ENCODE data around the gene MADD. TPM values are rescaled to one million over a fixed set of nuclear protein-coding genes. Genes with fewer than 3 reads are reported as not detected.

Gene MADD
- total and polyA plus RNA-seq, 2 donors (not counting 1 experiment from before 2014, with no cell fraction given) = 7.0 to 15.4 TPM

DNA sequence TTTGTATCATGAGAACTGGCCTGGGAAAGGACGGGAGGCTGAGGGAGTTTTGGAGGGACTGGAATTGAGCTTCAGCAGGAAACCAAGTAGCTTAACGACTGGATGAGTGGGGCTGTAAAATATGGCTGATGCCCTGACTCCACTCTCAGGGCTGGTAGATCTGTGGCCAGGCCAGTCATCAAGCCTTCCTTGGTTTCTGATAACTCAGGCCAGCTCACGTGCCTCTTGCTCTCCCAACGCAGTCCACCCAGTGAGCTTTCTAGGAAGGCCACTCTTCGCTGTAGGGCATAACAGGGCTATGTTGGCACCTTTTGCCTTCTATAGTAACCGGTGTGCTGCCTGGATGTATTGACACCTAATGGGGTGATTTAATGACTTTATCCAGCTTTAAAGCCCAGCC, 5.8 kb upstream of the MADD start:
- peaks cover 4% of the 10 kb centered on the region for H3K36me3 ChIP-seq (ENCODE audit: control insufficient read depth, insufficient read depth, low read length)
- H4K20me1 ChIP-seq (ENCODE audit: control insufficient read depth, extremely low read depth, insufficient read depth, low read length) = no peaks in the 10 kb centered on the region
- TF ChIP-seq, protein P1, sequence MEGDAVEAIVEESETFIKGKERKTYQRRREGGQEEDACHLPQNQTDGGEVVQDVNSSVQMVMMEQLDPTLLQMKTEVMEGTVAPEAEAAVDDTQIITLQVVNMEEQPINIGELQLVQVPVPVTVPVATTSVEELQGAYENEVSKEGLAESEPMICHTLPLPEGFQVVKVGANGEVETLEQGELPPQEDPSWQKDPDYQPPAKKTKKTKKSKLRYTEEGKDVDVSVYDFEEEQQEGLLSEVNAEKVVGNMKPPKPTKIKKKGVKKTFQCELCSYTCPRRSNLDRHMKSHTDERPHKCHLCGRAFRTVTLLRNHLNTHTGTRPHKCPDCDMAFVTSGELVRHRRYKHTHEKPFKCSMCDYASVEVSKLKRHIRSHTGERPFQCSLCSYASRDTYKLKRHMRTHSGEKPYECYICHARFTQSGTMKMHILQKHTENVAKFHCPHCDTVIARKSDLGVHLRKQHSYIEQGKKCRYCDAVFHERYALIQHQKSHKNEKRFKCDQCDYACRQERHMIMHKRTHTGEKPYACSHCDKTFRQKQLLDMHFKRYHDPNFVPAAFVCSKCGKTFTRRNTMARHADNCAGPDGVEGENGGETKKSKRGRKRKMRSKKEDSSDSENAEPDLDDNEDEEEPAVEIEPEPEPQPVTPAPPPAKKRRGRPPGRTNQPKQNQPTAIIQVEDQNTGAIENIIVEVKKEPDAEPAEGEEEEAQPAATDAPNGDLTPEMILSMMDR (conservative IDR thresholded peaks at IDR 0.05 in 1 of 2, IDR thresholded peaks at IDR 0.05 in 1 of 2; ENCODE audit: low read depth in 1 of 2, low read length in 2 of 2) = no peak
- TF ChIP-seq EZH2 (IDR thresholded peaks at IDR 0.05; ENCODE audit: low read length, missing control alignments) = no peak
- H3K4me3 ChIP-seq (replicated peaks in 1 of 4; ENCODE audit: control extremely low read depth in 1 of 4, insufficient read depth in 1 of 4, low read depth in 3 of 4, low read length in 4 of 4) = no peak overlapping the region
- DNase-seq (ENCODE audit: low read depth in 2 of 2) = no peak
- H3K4me1 ChIP-seq (ENCODE audit: control insufficient read depth, extremely low read depth, insufficient read depth, low read length) = peaks cover 19% of the 10 kb centered on the region
- no peak overlapping the region for H3K4me2 ChIP-seq (ENCODE audit: extremely low read depth, insufficient read depth, low read length)
- no peak overlapping the region for H3K9ac ChIP-seq (ENCODE audit: insufficient read depth, low read length)
- H3K79me2 ChIP-seq (ENCODE audit: control insufficient read depth, insufficient read depth, low read length) = no peaks in the 10 kb centered on the region
- no peaks in the 10 kb centered on the region for H3K27me3 ChIP-seq (ENCODE audit: control insufficient read depth, insufficient read depth, low read length)
- no peak overlapping the region for H2AFZ ChIP-seq (ENCODE audit: low read length)
- no peak overlapping the region for H3K27ac ChIP-seq (ENCODE audit: insufficient read depth, low read length)
- no peaks in the 10 kb centered on the region for H3K9me3 ChIP-seq (ENCODE audit: control insufficient read depth, insufficient read depth, low read depth, low read length)

GRCh38 chr11:47264521-47264920, 5.4 kb upstream of the MADD start:
- no peaks in the 10 kb centered on the region for H3K79me2 ChIP-seq (ENCODE audit: control insufficient read depth, insufficient read depth, low read length)
- H2AFZ ChIP-seq (ENCODE audit: low read length) = no peak overlapping the region
- H3K36me3 ChIP-seq (ENCODE audit: control insufficient read depth, insufficient read depth, low read length) = peaks cover 4% of the 10 kb centered on the region
- no peaks in the 10 kb centered on the region for H3K27me3 ChIP-seq (ENCODE audit: control insufficient read depth, insufficient read depth, low read length)
- H4K20me1 ChIP-seq (ENCODE audit: control insufficient read depth, extremely low read depth, insufficient read depth, low read length) = no peaks in the 10 kb centered on the region
- H3K4me2 ChIP-seq (ENCODE audit: extremely low read depth, insufficient read depth, low read length) = no peak overlapping the region
- H3K4me3 ChIP-seq (replicated peaks in 1 of 4; ENCODE audit: control extremely low read depth in 1 of 4, insufficient read depth in 1 of 4, low read depth in 3 of 4, low read length in 4 of 4) = no peak overlapping the region
- no peak overlapping the region for H3K9ac ChIP-seq (ENCODE audit: insufficient read depth, low read length)
- TF ChIP-seq EZH2 (IDR thresholded peaks at IDR 0.05; ENCODE audit: low read length, missing control alignments) = no peak
- TF ChIP-seq, protein P1 (conservative IDR thresholded peaks at IDR 0.05 in 1 of 2, IDR thresholded peaks at IDR 0.05 in 1 of 2; ENCODE audit: low read depth in 1 of 2, low read length in 2 of 2) = no peak
- no peaks in the 10 kb centered on the region for H3K9me3 ChIP-seq (ENCODE audit: control insufficient read depth, insufficient read depth, low read depth, low read length)
- peaks cover 19% of the 10 kb centered on the region for H3K4me1 ChIP-seq (ENCODE audit: control insufficient read depth, extremely low read depth, insufficient read depth, low read length)
- peak in 1 of 2 donors; percentile 72 for DNase-seq (ENCODE audit: low read depth in 2 of 2)
- H3K27ac ChIP-seq (ENCODE audit: insufficient read depth, low read length) = no peak overlapping the region

- H4K20me1 ChIP-seq (ENCODE audit: control insufficient read depth, extremely low read depth, insufficient read depth, low read length) = no peaks in the 10 kb centered on the region
- H3K79me2 ChIP-seq (ENCODE audit: control insufficient read depth, insufficient read depth, low read length) = peaks cover 15% of the 10 kb centered on the region
- H3K4me3 ChIP-seq (replicated peaks in 1 of 4; ENCODE audit: control extremely low read depth in 1 of 4, insufficient read depth in 1 of 4, low read depth in 3 of 4, low read length in 4 of 4) = no peak overlapping the region
- peaks cover 19% of the 10 kb centered on the region for H3K4me1 ChIP-seq (ENCODE audit: control insufficient read depth, extremely low read depth, insufficient read depth, low read length)
- no peak for DNase-seq (ENCODE audit: low read depth in 2 of 2)
- no peak overlapping the region for H2AFZ ChIP-seq (ENCODE audit: low read length)
- H3K4me2 ChIP-seq (ENCODE audit: extremely low read depth, insufficient read depth, low read length) = no peak overlapping the region
- no peak overlapping the region for H3K9ac ChIP-seq (ENCODE audit: insufficient read depth, low read length)
- H3K27ac ChIP-seq (ENCODE audit: insufficient read depth, low read length) = no peak overlapping the region
- peaks cover 1% of the 10 kb centered on the region for H3K36me3 ChIP-seq (ENCODE audit: control insufficient read depth, insufficient read depth, low read length)
- H3K9me3 ChIP-seq (ENCODE audit: control insufficient read depth, insufficient read depth, low read depth, low read length) = no peaks in the 10 kb centered on the region
- H3K27me3 ChIP-seq (ENCODE audit: control insufficient read depth, insufficient read depth, low read length) = no peaks in the 10 kb centered on the region
- TF ChIP-seq EZH2 (IDR thresholded peaks at IDR 0.05; ENCODE audit: low read length, missing control alignments) = no peak
- TF ChIP-seq, protein P1 (conservative IDR thresholded peaks at IDR 0.05 in 1 of 2, IDR thresholded peaks at IDR 0.05 in 1 of 2; ENCODE audit: low read depth in 1 of 2, low read length in 2 of 2) = no peak
Measured at GRCh38 chr11:47267876-47268275, 2.1 kb upstream of the MADD start.
